CD4-positive, alpha-beta T cell (primary cell): ENCODE results near the gene MYL5. TPM values are rescaled to one million over a fixed set of nuclear protein-coding genes. Genes with fewer than 3 reads are reported as not detected.

Source experiments
- ATAC-seq: fragments of 200-7000 bp; cut with Tn5 transposase; one replicate; pipeline ENCODE4 v1.10.0; 2022; ENCODE audit warnings: mild to moderate bottlenecking; ENCODE audit not compliant: poor library complexity
- CTCF ChIA-PET: fragments of 350-600 bp; sonication (Branson Sonifier 250); formaldehyde crosslinking; loops from one replicate; lab custom pipeline; 2021; ENCODE audit warnings: antibody characterized with exemption, inconsistent platforms; lab: Charles Lee
- POLR2A ChIA-PET: fragments of 350-600 bp; sonication (Branson Sonifier 250); formaldehyde crosslinking; loops from one replicate; lab custom pipeline; 2021; ENCODE audit warnings: antibody characterized with exemption, inconsistent platforms; lab: Charles Lee
- DNase-seq, 14 experiments: peaks; one replicate each; pipeline ENCODE4 v3.0.0-alpha.2; 2013 to 2020; ENCODE audit warnings: mixed read lengths in 2 of 14
- H3K27ac ChIP-seq, 2 donors: one replicate each; pipeline versions ENCODE4 v1.5.1 to v1.7.0; 2013; ENCODE audit warnings: low read length in 2 of 2, low read depth in 1 of 2, mild to moderate bottlenecking in 1 of 2
- H3K27me3 ChIP-seq, 2 experiments: 1 replicate in 1 of 2; 2 replicates in 1 of 2; pipeline versions ENCODE4 v1.6.1 to v1.7.0; 2013; ENCODE audit warnings: low read length in 2 of 2, control low read depth in 1 of 2, mild to moderate bottlenecking in 1 of 2, moderate library complexity in 1 of 2; ENCODE audit not compliant: insufficient read depth in 2 of 2, control insufficient read depth in 1 of 2
- H3K36me3 ChIP-seq: one replicate; pipeline ENCODE4 v1.6.1; 2013; ENCODE audit warnings: low read length, control low read depth; ENCODE audit not compliant: insufficient read depth
- H3K4me1 ChIP-seq: one replicate; pipeline ENCODE4 v1.6.1; 2013; ENCODE audit warnings: low read length, control low read depth; ENCODE audit not compliant: insufficient read depth
- H3K4me3 ChIP-seq: one replicate; pipeline ENCODE4 v1.5.1; 2013; ENCODE audit warnings: mild to moderate bottlenecking, low read length, moderate library complexity
- H3K9me3 ChIP-seq, 2 experiments: 1 replicate in 1 of 2; 2 replicates in 1 of 2; pipeline versions ENCODE4 v1.6.1 to v1.7.0; 2013; ENCODE audit warnings: low read length in 2 of 2, mild to moderate bottlenecking in 2 of 2, control low read depth in 1 of 2, moderate library complexity in 1 of 2; ENCODE audit not compliant: control insufficient read depth in 1 of 2, insufficient read depth in 1 of 2
- H3K27ac Mint-ChIP-seq: one replicate; pipeline ENCODE4 v1.8.0; 2020; ENCODE audit warnings: mixed read lengths
- H3K27me3 Mint-ChIP-seq: one replicate; pipeline ENCODE4 v1.8.0; 2021; ENCODE audit warnings: mixed read lengths
- H3K36me3 Mint-ChIP-seq: one replicate; pipeline ENCODE4 v1.8.0; 2021; ENCODE audit warnings: low read depth, mixed read lengths
- H3K4me1 Mint-ChIP-seq: one replicate; pipeline ENCODE4 v1.8.0; 2021; ENCODE audit warnings: low read depth, mixed read lengths
- H3K4me3 Mint-ChIP-seq: one replicate; pipeline ENCODE4 v1.8.0; 2020; ENCODE audit warnings: mild to moderate bottlenecking, mixed read lengths
- H3K9me3 Mint-ChIP-seq: one replicate; pipeline ENCODE4 v1.8.0; 2020; ENCODE audit warnings: mixed read lengths
- intact Hi-C, 2 experiments: fragments of 100-400 bp; cut with DNase I in 1 of 2; cut with micrococcal nuclease in 1 of 2; formaldehyde crosslinking; loops; one replicate each; pipeline versions ENCODE4 v1.15.1 to v1.9.0; 2023 to 2025; cut with DNase I, micrococcal nuclease
- total RNA-seq, 174 experiments: library from RNA in 2 of 174; stranded (reverse) in 2 of 174; gene quantifications; one replicate each; pipeline ENCODE4 v1.2.3 and lab custom pipeline; 2021 to 2026
- TF ChIP-seq, protein P1 (sequence below): fragments of 200-600 bp; IDR thresholded peaks from one replicate; pipeline ENCODE4 v1.8.0; 2022; ENCODE audit warnings: antibody characterized with exemption, mild to moderate bottlenecking

The MYL5 gene
- total RNA-seq, 2 experiments from 2014 or later = 25.3 to 29.2 TPM

DNA sequence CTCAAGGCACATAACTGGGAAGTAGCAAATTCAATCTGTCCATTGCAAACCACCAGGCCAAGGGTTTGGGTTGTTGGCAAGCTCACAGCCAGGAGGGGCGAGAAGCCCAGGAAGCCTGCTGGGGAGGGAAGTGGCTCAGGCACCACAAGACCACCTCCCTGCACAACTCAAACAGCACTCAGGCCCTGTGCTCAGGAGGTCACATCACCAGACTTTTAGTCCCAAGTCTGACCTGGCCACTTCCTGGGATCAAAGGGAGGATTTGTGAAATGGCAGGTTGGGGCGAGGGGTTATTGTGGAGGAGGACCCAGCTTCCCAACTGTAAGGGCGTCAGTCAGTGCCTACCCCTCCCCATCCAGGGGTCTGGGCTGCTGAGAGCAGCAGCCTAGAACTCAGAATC is 2.6 kb upstream of the MYL5 start:
- ATAC-seq (no peak), DNase-seq (no peak)
- Histone ChIP-seq H3K36me3 (peaks cover 22% of the 10 kb centered on the region), H3K9me3 (no peaks in the 10 kb centered on the region), H3K4me3 (no peak overlapping the region), H3K4me1 (peaks cover 21% of the 10 kb centered on the region), H3K27ac (no peak overlapping the region), H3K27me3 (no peaks in the 10 kb centered on the region)
- intact Hi-C loops = loop anchor here (5.0 to 10.0 kb wide), 5 partner anchors 169 to 1333 kb away; partner anchors contain the start of genes GAK (in 1 of the 2), IDUA (in 1 of the 2), NELFA (in 1 of the 2) and TMEM175 (in 1 of the 2)
- peaks cover 4% of the 10 kb centered on the region for H3K4me1 Mint-ChIP-seq
- no peaks in the 10 kb centered on the region for H3K27me3 Mint-ChIP-seq
- CTCF ChIA-PET = no interaction called here
- TF ChIP-seq, protein P1, sequence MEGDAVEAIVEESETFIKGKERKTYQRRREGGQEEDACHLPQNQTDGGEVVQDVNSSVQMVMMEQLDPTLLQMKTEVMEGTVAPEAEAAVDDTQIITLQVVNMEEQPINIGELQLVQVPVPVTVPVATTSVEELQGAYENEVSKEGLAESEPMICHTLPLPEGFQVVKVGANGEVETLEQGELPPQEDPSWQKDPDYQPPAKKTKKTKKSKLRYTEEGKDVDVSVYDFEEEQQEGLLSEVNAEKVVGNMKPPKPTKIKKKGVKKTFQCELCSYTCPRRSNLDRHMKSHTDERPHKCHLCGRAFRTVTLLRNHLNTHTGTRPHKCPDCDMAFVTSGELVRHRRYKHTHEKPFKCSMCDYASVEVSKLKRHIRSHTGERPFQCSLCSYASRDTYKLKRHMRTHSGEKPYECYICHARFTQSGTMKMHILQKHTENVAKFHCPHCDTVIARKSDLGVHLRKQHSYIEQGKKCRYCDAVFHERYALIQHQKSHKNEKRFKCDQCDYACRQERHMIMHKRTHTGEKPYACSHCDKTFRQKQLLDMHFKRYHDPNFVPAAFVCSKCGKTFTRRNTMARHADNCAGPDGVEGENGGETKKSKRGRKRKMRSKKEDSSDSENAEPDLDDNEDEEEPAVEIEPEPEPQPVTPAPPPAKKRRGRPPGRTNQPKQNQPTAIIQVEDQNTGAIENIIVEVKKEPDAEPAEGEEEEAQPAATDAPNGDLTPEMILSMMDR = no peak
- H3K36me3 Mint-ChIP-seq = peaks cover 34% of the 10 kb centered on the region
- POLR2A ChIA-PET = no interaction called here
- no peak overlapping the region for H3K27ac Mint-ChIP-seq
- no peaks in the 10 kb centered on the region for H3K9me3 Mint-ChIP-seq
- peak overlapping the region; percentile 75 for H3K4me3 Mint-ChIP-seq

DNA sequence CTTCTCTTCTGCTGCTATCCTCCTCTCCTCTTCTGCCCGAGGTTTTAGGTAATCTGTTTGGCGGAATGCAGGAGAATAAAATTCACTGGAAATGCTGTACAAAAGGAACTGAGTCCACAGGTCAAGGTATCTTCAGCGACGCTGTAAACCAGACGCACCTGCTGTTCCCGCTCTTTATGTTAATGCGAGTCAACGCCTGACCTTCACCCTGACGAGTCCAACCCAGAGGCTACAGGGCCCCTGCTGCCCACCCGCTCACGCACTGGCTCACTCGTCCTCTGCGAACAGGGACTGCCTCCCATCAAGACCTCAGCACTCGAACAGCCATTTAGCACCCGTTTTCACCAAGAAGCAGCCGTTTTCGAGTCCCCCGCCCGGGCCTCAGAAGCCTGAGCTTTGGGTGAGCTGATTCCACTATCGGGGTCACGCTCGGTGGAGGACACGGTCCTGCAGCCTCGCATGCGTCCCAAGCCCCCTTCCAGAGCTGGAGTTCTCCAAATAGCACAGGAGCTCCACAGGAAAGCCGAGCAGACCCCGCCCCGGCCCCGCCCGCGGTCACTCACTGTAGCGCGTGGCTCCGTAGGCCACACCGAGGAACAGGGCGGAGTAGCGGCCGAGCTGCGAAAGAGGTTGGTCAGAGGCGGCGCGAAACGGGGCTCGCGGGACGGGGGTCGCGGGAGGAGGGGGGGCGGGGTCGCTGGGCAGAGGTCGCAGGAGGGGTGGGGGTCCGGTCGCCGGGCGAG is 822 bp upstream of the MYL5 start:
- Histone ChIP-seq H3K9me3 (no peaks in the 10 kb centered on the region), H3K4me3 (peak overlapping the region; percentile 74), H3K27me3 (no peaks in the 10 kb centered on the region), H3K36me3 (peaks cover 22% of the 10 kb centered on the region), H3K4me1 (peaks cover 21% of the 10 kb centered on the region), H3K27ac (no peak overlapping the region)
- ChIA-PET CTCF (interaction anchor here (1.0 to 1.6 kb wide), 4 partner anchors 7 to 429 kb away, joined by 4 to 6 read pairs (median 4); no protein-coding TSS in a partner anchor), POLR2A (interaction anchor here (1.0 to 4.7 kb wide), 9 partner anchors 9 to 575 kb away, joined by 3 to 64 read pairs (median 7); partner anchors contain the start of genes CTBP1, GAK, IDUA and TMEM175)
- H3K9me3 Mint-ChIP-seq = no peaks in the 10 kb centered on the region
- no peak for DNase-seq
- no peak for ATAC-seq
- H3K27ac Mint-ChIP-seq = peak overlapping the region; percentile 87
- H3K36me3 Mint-ChIP-seq = peaks cover 34% of the 10 kb centered on the region
- intact Hi-C loops = loop anchor here (1.0 to 10.0 kb wide), 8 partner anchors 31 to 1331 kb away; partner anchors contain the start of genes PCGF3 (in 2 of the 2), GAK (in 1 of the 2), IDUA (in 1 of the 2) and NELFA (in 1 of the 2)
- H3K27me3 Mint-ChIP-seq = no peaks in the 10 kb centered on the region
- peaks cover 4% of the 10 kb centered on the region for H3K4me1 Mint-ChIP-seq
- H3K4me3 Mint-ChIP-seq = peak overlapping the region; percentile 81
- TF ChIP-seq, protein P1 = no peak

DNA sequence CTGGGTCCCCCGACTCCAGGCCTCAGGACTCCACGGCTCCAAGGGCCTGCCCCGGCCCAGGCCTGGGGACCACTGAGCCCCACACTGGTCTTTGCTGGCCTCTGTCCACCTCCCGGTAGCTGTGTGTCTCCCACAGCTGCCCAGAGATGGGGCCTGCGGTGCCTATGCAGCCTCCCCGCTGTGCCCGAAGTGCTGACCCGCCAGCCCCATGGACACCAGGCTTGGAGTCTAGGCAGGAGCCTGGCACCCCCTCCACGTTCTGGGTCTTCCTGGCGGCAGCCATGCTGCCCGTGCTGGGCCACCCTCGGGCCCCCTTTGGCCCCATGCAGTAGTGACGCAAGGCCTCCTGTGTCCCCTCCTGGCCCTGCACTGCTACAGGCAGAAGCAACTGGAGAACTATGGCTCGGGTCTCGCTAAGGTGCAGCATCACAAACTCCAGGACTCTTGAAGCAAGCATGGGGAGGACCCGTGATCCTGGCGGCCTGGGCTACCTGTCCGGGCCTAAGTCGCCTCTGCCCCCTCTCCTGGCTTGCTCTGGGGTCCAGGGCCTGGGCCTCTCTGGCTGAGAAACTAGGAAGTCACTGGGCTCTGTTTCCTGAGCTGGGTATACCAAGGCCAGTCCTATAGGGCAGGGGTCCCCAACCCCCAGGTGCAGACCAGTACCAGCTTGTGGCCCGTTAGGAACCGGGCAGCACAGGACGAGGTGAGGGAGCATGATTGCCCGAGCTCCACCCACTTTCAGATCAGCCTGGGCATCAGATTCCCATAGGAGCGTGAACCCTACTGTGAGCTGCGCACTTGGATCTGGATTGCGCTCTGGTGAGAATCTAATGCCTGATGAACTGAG is 917 bp downstream of the MYL5 start:
- Histone ChIP-seq H3K36me3 (peaks cover 22% of the 10 kb centered on the region), H3K27me3 (no peaks in the 10 kb centered on the region), H3K9me3 (no peaks in the 10 kb centered on the region), H3K4me1 (peaks cover 26% of the 10 kb centered on the region), H3K4me3 (peak overlapping the region; percentile 88), H3K27ac (peak overlapping the region; percentile 85 to 98)
- DNase-seq = no peak
- intact Hi-C loops = loop anchor here (2.0 to 10.0 kb wide), 5 partner anchors 30 to 1330 kb away; partner anchors contain the start of genes IDUA (in 1 of the 2), NELFA (in 1 of the 2) and PCGF3 (in 1 of the 2)
- Mint-ChIP-seq H3K9me3 (no peaks in the 10 kb centered on the region), H3K4me1 (peaks cover 4% of the 10 kb centered on the region), H3K4me3 (peak overlapping the region; percentile 83), H3K36me3 (peaks cover 30% of the 10 kb centered on the region), H3K27ac (peak overlapping the region; percentile 87), H3K27me3 (no peaks in the 10 kb centered on the region)
- ChIA-PET POLR2A (interaction anchor here (1.4 to 4.7 kb wide), 3 partner anchors 11 to 381 kb away, joined by 4 to 64 read pairs (median 9); no protein-coding TSS in a partner anchor), CTCF (interaction anchor here (1.2 to 1.6 kb wide), 2 partner anchors 9 to 433 kb away, joined by 3 to 5 read pairs; no protein-coding TSS in a partner anchor)
- no peak for ATAC-seq
- TF ChIP-seq, protein P1 = no peak
